ENCODE data around the gene GET4. TPM values are rescaled to one million over a fixed set of nuclear protein-coding genes. Genes with fewer than 3 reads are reported as not detected.

The GET4 gene
- total and polyA plus RNA-seq, 2 of the 13 experiments (the other 11 are each of a cell fraction or from before 2014, with no cell fraction given) = 28.2 to 35.2 TPM

GRCh38 chr7:877312-878232 is 1.2 kb downstream of the GET4 start (continued):
- peak; percentile 49; the same call in 1 of the 2 replicates for TF ChIP-seq ZNF281 (CRISPR knock-in tag; IDR thresholded peaks at IDR 0.05; ENCODE audit: borderline replicate concordance)
- peak; percentile 29; the same call in 1 of the 2 replicates for TF ChIP-seq ZNF253 (CRISPR knock-in tag; IDR thresholded peaks at IDR 0.05; ENCODE audit: borderline replicate concordance)
- TF ChIP-seq ZNF160 (CRISPR knock-in tag; IDR thresholded peaks at IDR 0.05) = no peak
- 0 out of 2 replicates have a peak, but pooled peaks have one; percentile 39 for TF ChIP-seq ZNF251 (CRISPR knock-in tag; IDR thresholded peaks at IDR 0.05)
- TF ChIP-seq ZNF770 (CRISPR knock-in tag; IDR thresholded peaks at IDR 0.05) = peak; percentile 89
- TF ChIP-seq CREB1 (IDR thresholded peaks at IDR 0.05) = no peak
- TF ChIP-seq CREB1 (CRISPR knock-in tag; IDR thresholded peaks at IDR 0.05) = no peak
- TF ChIP-seq RBFOX2 (IDR thresholded peaks at IDR 0.05; ENCODE audit: low read depth, low read length) = peak; percentile 61
- no peak for TF ChIP-seq WIZ (CRISPR knock-in tag; IDR thresholded peaks at IDR 0.05)
- no peak for TF ChIP-seq KMT2B (CRISPR knock-in tag; IDR thresholded peaks at IDR 0.05)
- TF ChIP-seq ZNF687 (CRISPR knock-in tag; IDR thresholded peaks at IDR 0.05) = peak; percentile 43; the same call in 1 of the 2 replicates
- TF ChIP-seq ZMAT3 (CRISPR knock-in tag; conservative IDR thresholded peaks at IDR 0.05) = no peak
- TF ChIP-seq JUND (CRISPR knock-in tag; IDR thresholded peaks at IDR 0.05) = no peak
- no peak for TF ChIP-seq THRA (CRISPR knock-in tag; IDR thresholded peaks at IDR 0.05; ENCODE audit: borderline replicate concordance)
- peak; percentile 61 for TF ChIP-seq AGO2 (optimal IDR thresholded peaks at IDR 0.05; ENCODE audit: low read depth, low read length)
- no peak for TF ChIP-seq GTF2F1 (IDR thresholded peaks at IDR 0.05; ENCODE audit: low read length)
- no peak for TF ChIP-seq HNRNPH1 (optimal IDR thresholded peaks at IDR 0.05; ENCODE audit: low read depth, low read length)

Measured in HepG2 (cell line).